RKO (cell line): ENCODE measurements around the gene CUL4A.

Source experiments
- DNase-seq: peaks from one replicate; pipeline ENCODE4 v3.0.0-alpha.2; 2016; ENCODE audit warnings: low spot score

Gene CUL4A

DNA sequence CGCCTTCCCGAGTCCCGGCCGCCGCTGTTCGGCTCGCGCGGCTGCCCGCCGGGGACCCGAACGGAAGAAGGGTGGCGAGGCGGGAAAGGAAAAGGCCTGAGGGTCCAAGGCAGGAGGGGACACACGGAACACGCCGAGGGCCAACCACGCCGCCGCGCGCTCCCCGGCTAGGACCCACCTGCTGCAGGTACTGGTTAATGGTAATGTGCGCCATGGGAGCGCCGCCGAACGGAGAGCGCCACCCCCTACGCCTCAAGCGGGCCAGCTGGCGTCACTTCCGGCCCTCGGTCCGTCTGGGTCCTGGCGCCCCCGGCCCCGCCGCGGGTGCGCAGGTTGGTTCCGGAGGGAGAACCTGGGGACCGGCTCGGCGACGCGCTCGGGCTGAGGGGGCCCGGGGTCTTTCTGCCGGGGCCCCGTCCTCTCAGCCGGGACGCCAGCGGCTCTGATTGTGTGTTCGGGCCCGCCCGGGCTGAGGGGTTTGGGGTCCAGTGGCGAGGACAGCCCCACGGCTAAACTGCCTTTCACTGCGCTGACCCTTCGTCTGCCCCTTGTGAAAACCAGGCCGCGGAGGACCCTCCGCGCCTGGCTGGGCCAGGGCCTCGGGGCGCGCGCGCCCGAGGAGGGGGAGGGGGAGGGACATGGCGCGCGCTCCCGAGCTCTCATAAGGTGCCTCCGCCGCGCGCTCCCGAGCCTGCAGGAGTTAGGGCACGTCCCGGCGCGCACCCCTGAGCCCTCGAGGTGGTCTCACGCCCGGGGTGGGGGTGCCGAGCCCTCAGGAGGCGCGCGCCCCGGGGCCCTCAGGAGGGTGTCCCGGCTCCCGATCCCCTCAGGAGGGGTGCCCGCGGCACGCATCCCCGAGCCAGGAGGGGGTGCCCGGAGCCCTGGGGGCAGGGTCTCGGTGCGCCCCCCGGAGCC is 735 bp upstream of the CUL4A start, which contains the start of gene PCID2:
Gene PCID2, minus strand, starts transcription at position 249 of the 915 bp plus-strand sequence. Its CDS starts 35 bp downstream, at position 214.
- DNase-seq, result peak; percentile 87

DNA sequence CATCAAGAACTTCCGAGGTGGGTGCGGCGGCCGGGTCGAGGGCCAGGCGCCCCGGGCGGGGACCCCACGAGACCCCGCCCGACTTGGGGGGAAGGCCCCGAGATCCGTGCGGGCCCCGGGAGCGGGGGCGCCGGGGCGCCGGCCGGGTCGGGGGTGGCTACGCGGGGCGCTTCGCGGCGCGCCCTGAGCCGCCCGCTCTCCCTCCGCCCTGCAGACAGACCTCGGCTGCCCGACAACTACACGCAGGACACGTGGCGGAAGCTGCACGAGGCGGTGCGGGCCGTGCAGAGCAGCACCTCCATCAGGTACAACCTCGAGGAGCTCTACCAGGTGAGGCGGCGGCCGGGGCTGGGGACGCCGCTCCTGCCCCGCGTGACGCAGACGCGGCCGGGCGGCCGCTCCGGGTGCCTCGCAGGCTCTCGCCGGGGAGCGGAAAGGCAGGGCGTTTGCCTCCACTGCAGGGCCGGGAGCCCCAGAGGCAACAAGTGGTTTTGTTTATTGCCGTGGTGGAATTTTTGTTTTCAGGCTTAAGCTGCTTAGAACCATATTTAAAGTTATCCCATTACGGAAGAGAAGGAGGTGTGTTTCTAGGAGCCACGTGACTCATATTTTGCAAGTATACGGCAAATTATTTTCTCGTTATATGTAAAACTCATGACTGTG is 477 bp downstream of the CUL4A start:
- peak; percentile 79 for DNase-seq

DNA sequence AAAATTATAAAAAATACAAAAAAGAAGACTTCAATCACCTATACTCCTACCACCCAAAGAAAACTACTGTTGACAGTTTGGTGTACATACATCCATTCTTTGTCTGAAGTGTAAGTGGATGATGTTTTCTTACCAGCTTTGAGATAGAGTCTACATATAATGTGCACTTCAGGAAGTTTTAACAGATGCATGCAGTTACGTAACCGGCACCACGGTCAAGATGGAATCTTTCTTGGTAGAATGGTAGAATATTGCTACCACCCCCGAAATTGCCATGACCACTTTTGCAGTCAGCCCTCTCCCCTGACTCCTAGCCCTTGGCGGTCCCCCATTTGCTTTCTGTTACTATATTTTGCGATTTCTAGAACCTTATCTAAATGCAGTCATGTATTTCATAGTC is 1.4 kb downstream of the CUL4A start:
- no peak for DNase-seq

DNA sequence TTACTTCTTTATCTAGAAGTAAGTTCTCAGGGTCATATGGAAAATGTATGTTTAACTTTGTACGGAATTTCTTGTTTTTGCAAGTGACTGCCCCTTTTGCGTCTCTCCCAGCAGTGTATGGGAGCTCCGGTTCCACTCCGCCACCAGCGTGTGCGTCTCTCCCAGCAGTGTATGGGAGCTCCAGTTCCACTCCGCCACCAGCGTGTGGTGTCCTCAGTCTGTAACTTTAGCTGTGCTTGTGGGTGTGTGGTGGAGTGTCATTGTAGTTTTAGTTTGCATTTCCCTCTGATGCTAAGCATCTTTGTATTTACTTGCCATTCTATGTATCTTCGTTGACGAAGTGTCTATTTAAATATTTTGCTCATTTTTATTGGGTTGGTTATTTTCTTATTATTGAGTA is 2.4 kb downstream of the CUL4A start:
- DNase-seq, result peak; percentile 38

DNA sequence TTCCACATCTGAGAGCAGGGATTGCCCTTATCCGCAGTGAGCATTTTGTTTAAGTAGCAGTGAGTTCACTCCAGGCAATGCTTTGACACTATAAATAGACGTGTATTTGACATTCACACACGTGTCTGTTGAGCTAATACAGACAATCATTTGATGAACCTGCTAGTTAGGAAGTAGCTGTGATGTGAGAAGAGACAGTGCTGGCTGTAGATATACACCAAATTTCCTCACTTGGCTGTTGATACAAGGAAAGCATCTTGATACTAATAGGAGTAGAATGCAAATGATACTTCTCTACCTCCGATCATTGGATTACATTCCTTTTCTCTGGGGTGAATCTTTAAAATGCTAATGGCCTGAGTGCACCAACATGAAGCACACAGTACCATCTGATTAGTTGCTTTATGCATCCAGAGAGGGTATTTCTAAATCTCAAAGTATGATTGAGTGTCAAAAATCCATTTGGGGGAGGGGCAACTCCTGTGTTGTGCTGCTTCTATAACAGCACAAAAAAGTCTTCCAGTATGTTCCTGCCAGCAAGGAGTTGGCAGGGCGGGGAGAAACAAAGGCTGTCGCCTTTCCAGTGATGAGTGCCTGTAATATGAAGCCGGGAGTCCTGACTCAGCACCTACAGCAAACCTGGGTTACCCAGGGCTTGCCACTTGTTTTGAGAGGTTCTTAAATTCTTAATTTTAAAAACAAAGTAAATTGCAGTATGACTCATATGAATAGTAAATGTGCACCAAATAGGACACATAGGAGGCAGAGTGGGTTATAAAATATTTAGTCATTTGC is 7.0 kb downstream of the CUL4A start:
- DNase-seq, result peak; percentile 54

DNA sequence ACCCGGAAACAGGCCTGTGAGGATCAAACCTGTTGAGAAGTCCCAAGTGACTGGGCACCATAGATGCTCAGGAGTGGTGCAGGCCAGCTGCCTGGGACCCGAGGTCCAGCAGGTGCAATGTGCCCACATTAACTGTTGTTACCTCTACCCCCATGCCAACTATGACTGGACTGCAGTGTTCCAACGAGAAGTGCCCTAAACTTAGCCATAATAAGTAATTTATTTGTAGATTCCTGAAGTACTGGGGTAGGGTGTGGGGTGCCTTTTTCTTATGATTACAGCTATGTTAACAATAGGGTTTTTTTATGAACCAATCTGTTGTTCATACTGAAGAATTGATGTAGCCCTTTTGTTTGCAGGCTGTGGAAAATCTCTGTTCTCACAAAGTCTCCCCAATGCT is 9.2 kb downstream of the CUL4A start:
- no peak for DNase-seq

DNA sequence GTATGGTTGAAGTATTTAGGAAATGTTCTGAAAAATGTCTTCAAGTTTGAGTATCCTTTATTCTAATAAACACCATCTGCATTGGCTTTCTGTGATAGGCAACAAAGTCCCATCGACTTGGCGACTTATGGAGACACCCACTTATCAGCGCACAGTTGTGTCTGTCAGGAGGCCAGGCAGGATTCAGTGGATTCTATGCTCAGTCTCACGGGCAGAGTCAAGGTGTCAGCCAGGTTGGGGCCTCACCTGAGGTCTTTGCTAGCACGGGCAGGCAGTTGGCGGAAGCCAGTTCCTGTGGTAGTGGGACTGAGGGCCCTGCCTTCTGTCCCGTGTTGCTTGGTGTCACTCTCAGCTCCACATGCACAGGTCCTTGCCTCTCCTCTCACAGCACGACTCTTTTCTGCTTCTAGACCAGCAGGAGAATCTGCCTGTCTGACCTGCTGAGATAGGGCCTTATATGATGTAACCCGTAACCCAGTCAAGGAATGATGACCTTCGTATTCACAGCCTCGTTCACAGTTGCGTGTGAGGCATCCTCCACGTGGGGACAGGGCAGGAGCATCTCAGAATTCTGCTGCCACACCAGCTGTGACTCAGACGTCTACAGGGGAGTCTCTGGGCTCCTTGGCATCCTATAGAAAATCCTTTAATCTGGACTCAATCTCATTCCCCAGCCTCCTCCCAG is 10.0 kb downstream of the CUL4A start:
- DNase-seq, result no peak

DNA sequence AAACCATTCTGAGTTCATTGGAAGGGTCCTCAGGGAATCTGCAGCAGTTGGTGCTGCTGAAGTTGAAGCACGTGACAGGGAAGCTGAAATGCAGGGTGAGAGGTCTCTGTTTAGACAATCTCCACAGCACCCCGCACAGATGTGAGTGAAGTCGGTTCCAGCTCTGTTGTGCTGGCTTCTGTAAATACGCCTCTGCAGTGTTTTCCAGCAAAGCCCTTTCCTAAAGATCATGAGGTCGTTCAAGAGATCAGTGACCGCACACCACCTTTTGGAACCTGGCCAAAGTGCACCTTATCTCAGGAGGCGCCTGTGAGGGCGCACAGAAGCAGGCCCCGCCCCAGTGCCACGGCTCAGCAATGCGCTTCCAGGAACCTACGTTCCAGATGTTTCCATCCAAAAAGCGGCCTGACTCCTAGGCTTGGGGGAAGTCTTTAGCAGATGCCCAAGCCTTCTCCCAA is 10.8 kb downstream of the CUL4A start:
- DNase-seq, result no peak

DNA sequence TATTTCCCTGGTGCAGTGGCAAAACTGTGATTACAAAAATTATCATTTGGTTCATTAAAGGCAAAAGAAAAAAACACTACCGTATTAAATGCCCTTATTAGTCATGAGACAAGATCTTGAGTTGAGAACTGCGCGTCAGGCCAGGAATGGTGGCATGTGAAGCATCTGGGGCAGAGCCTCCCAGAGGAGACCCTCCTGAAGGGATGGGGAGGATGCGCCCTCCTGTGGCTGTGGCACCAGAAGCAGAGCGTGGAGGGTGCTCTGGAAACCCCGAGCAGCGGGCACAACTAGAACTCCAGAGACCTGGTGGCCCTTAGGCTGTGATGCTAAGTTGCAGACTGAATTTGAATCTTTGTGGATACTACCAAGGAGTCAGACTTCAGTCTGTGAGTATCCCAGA is 11.5 kb downstream of the CUL4A start:
- no peak for DNase-seq

DNA sequence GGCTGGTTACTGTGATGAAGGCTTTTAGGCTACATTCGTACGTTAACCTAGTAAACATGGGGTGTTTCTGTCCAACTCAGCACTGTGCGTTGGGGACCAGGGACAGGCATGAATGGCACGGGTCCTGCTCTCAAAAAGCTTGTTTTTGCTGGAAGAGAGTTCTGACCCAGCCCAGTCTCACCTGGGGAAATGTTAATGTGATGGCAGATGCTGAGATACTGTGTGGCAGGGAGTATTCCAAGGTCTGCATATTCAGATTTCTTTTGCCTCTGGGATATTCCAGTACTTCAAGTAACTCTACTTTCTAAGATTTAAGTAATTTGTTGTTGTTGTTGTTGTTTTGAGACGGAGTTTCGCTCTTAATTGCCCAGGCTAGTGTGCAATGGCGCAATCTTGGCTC is 13.7 kb downstream of the CUL4A start:
- no peak for DNase-seq

DNA sequence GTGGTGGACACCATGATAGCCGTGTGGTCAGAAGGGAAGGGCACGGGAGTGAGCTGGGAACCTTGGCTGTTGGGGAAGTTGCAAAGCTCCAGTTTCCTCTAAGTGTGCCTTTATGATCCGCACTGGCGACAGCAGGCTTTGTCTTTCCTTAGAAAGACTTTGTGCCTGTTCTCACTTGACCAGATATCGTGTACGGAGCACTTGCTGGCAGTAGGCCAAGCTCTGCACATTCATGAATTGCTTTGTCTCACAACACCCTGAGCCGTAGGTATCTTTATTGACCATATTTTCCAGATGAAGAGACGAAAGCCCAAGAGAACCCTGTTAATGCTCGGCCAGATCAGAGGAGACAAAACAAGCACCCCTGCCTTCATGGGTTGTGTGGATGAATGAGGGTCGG is 15.1 kb downstream of the CUL4A start:
- DNase-seq, result no peak

DNA sequence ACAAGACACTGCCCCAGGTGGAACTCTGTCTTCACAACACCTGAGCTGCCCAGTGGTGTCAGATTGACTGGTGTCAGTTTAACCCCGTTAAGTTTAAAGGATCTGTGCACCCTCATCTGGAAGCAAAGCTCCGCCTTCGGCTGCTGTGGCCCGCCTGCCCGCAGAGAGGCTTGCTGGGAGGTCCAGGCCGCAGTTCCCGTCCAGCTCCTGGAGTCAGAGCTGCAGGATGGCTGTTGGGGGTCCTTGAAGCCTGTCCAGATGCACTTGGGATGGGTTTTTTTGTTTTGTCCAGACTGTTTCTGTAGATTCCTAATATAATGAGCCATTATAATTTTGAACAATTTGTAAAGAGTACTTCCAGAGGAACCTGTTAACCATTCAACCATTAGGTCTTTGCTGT is 16.1 kb downstream of the CUL4A start:
- no peak for DNase-seq

DNA sequence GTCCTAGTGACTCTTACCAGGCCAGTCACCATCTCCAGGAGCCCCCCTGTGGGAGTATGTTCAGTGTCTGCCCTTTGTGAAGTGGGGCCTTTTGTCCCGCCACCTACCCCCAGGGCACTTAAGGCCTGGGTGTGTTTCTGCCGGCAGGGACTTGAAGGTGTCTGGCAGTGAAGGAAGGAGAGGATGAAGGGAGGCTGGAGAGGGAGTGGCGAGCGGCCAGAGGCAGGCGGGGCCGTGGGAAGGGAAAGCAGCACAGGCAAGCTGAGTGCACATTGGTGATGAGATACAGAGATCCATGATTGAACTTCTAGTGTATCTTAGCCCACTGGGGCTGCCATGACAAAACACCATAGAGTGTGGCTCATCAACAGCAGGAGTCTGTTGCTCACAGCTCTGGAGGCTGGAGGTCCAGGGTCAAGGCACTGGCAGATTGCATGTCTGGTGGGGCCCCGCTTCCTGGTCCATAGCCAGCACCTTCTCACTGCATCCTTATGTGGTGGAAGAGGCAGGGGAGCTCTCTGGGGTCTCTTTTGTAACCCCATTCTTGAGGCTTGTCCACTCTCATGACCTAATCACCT is 17.5 kb downstream of the CUL4A start:
- no peak for DNase-seq

DNA sequence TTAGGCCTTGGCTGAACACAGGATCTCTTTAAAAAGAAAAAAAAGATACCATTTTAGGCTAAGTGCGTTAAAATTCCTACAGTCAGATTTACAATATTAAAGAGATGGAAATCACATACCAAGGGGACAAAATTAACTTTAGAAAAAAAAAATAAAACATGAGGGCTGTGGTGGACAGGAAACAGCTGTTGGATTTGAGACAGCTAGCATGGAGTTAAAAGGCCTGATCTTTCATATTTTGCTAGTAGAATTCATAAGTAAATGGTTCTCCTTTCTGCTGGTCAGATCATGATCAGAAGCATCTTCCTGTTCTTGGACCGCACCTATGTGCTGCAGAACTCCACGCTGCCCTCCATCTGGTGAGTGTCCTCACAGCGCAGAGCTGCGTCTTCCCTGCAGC is 19.7 kb downstream of the CUL4A start:
- DNase-seq, result no peak

DNA sequence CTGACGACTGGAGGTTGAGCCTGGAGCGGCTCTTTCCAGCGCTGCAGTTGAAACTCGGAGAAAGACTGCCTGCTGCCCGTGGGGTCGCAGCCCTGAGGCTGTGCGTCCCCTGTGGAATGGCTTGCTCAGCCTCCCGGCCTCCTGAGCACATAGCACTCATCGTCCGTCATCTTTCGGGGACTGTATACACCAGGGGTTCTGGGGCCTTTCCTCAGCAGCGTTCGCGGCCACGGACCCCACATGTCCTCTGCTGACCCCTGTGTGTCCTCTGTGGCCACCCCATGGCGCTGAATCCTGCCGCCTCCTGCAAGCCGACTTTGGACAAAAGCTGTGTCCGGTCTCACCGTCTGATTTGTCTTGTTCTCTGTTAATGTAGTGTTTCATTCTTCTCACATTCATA is 20.4 kb downstream of the CUL4A start:
- no peak for DNase-seq

DNA sequence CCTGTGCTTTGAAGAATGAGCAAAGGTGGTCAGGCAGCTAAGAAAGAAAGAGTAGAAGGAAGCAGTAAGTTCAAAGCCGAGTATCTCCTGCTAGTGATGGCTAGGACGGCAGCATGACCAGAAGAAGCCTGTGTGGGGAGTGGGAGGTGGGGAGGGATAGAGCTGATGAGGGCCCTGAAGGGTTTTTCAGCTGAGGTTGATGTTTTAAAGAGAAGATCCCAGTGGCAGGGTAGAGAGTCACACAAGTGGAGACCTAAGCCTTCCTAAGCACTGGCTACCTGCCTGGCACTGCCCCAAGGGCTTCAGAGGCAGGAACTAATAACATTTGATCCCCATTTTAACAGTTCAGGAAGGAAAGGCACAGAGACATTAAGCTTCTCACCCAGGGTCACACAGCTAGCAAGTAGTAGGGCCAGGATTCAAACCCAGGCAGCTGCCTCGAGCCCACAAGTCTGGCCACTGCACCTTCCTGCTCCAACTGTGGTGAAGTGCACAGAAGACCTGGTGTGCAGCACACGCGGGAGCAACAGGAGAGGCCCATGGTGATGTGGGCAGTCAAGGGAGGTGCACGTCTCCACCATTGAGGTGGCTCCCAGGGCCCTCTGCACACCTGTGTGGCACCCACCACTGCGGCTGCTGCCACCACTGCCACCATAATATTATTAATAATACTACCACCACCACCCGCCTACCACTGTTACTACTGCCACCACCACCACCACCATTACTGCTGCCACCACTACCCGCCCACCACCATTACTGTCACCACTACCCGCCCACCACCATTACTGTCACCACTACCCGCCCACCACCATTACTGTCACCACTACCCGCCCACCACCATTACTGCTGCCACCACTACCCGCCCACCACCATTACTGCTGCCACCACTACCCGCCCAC is 22.1 kb downstream of the CUL4A start:
- DNase-seq, result no peak

DNA sequence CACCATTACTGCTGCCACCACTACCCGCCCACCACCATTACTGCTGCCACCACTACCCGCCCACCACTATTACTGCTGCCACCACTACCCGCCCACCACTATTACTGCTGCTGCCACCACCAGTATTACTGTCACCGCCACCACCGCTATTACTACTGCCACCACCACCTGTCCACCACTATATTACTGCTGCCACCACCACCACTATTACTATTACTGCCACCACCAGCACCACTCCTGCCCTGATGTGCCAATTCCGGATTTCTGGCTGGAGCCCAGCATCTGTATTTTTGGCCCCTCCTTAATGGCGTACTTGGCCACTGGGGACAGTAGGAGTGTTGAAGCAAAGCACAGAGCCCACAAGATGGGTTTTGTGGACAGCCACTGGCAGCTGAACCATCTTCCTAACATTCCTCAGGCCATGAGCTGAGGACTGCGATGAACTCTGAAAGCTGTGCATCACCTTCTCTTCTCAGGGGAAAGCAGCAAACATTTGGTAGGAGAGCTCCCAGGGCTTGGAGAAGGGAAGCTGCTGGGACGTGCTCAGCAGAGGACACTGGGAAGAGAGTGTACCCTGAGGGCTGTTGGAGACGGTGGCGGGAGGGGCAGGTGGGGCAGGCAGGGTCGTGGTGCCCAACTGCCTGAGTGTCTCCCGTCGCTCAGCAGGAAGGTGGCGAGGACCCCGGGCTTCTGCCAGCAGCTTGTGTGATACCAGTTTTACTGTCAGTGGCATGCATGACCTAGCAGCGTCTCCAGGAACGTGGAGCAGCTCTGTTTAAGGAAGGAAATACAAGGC is 23.0 kb downstream of the CUL4A start:
- no peak for DNase-seq

DNA sequence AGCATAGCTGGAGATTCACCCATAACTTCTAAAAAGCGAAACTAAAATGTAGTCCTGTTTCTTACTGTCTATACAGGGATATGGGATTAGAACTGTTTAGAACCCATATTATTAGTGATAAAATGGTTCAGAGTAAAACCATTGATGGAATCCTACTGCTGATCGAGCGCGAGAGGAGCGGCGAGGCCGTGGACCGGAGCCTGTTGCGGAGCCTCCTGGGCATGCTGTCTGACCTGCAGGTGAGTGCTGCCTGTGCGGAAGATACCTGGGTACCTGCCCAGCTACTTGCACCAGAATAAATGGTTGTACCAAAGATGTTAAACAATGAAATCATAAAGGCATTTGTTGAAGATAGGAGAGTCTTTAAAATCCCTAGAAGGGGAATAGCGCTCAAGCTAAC is 23.7 kb downstream of the CUL4A start:
- DNase-seq, result no peak

DNA sequence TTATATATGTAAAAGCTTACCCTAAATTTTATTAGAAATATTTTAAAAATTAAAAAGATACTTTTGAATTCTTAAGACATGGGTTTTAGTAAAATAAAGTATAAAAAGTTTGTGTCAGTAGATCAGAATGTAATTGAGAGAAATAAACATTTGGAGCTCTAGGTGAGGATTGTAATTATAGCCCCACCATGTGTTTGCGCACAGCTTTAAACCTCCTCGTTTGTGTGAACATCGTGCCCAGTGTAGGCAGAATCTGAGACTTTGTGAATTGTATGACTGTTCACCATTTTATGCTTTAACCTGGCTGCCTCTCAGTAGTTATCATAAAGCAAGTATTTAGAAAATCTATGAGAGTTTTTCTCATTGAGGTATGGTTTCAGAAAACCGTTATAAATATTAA is 29.1 kb downstream of the CUL4A start:
- no peak for DNase-seq

DNA sequence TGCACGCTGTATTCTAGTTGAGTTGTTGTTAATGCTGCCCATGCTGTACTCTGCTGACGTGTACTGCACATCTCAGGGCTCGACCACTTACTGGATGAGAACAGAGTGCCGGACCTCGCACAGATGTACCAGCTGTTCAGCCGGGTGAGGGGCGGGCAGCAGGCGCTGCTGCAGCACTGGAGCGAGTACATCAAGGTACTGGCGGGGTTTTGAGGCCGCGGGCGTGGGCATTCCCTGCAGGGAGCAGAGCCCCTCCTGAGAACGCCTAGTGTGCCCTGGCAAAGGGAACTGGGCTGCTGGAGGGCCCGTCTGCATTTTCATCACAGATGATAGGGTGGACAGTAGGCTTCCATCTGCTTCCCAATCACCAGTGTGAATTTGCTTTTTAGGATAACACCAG is 29.9 kb downstream of the CUL4A start:
- DNase-seq, result no peak
